CD14-positive monocyte (primary cell): ENCODE data around the gene MAD1L1. TPM values are rescaled to one million over a fixed set of nuclear protein-coding genes. Genes with fewer than 3 reads are reported as not detected.

ENCODE experiments used
- DNase-seq, 3 donors: peaks; one replicate each; pipeline ENCODE4 v3.0.0-alpha.2; 2011 to 2022
- H2AFZ ChIP-seq: 2 replicates; pipeline ENCODE4 v1.6.0; 2012; ENCODE audit warnings: mild to moderate bottlenecking, low read depth, low read length, inconsistent platforms; ENCODE audit not compliant: insufficient read depth, poor library complexity, severe bottlenecking
- H3K27ac ChIP-seq, 2 donors: 1 replicate in 1 of 2; 2 replicates in 1 of 2; pipeline ENCODE4 v1.5.1; 2012 to 2013; ENCODE audit warnings: low read length in 2 of 2, control low read depth in 1 of 2, inconsistent platforms in 1 of 2, low read depth in 1 of 2, mild to moderate bottlenecking in 1 of 2
- H3K27me3 ChIP-seq, 2 donors: one replicate each; pipeline versions ENCODE4 v1.6.0 to v1.6.1; 2011 to 2013; ENCODE audit warnings: low read length in 2 of 2; ENCODE audit not compliant: control insufficient read depth in 2 of 2, insufficient read depth in 2 of 2
- H3K36me3 ChIP-seq, 2 donors: replicated peaks in 1 of 2; 1 replicate in 1 of 2; 2 replicates in 1 of 2; pipeline versions ENCODE4 v1.5.1 to v1.6.1; 2012 to 2013; ENCODE audit warnings: low read length in 2 of 2, control low read depth in 1 of 2, inconsistent platforms in 1 of 2, mild to moderate bottlenecking in 1 of 2; ENCODE audit not compliant: insufficient read depth in 2 of 2, control insufficient read depth in 1 of 2
- H3K4me1 ChIP-seq, 2 donors: 1 replicate in 1 of 2; 2 replicates in 1 of 2; pipeline versions ENCODE4 v1.5.1 to v1.6.1; 2012 to 2013; ENCODE audit warnings: low read length in 2 of 2, control low read depth in 1 of 2, inconsistent platforms in 1 of 2, mild to moderate bottlenecking in 1 of 2, moderate library complexity in 1 of 2; ENCODE audit not compliant: insufficient read depth in 2 of 2, control insufficient read depth in 1 of 2
- H3K4me2 ChIP-seq: replicated peaks from 2 replicates; pipeline ENCODE3; 2012; ENCODE audit warnings: low read length, moderate library complexity, mild to moderate bottlenecking; ENCODE audit not compliant: poor library complexity, severe bottlenecking; ENCODE audit errors: extremely low read depth
- H3K4me3 ChIP-seq, 3 experiments: fragments of 200-600 bp in 1 of 3; sonication (generic) in 1 of 3; replicated peaks in 1 of 3; 1 replicate in 2 of 3; 2 replicates in 1 of 3; pipeline ENCODE4 v1.5.1; 2011 to 2013; ENCODE audit warnings: low read length in 3 of 3, mild to moderate bottlenecking in 3 of 3, control low read depth in 2 of 3, low read depth in 2 of 3, inconsistent platforms in 1 of 3, moderate library complexity in 1 of 3
- H3K79me2 ChIP-seq: 2 replicates; pipeline ENCODE4 v1.6.0; 2012; ENCODE audit warnings: mild to moderate bottlenecking, control low read depth, inconsistent platforms, low read length, moderate library complexity; ENCODE audit not compliant: insufficient read depth
- H3K9ac ChIP-seq: 2 replicates; pipeline ENCODE4 v1.6.0; 2017; ENCODE audit warnings: low read length, mild to moderate bottlenecking; ENCODE audit not compliant: insufficient read depth, poor library complexity, severe bottlenecking
- H3K9me3 ChIP-seq, 2 donors: replicated peaks in 1 of 2; 1 replicate in 1 of 2; 2 replicates in 1 of 2; pipeline versions ENCODE4 v1.5.1 to v1.6.1; 2012 to 2013; ENCODE audit warnings: low read length in 2 of 2, control low read depth in 1 of 2; ENCODE audit not compliant: control insufficient read depth in 1 of 2, insufficient read depth in 1 of 2
- H4K20me1 ChIP-seq: 2 replicates; pipeline ENCODE4 v1.6.0; 2012; ENCODE audit warnings: mild to moderate bottlenecking, low read length, control low read depth, moderate library complexity; ENCODE audit not compliant: insufficient read depth
- H3K27ac Mint-ChIP-seq, 7 donors: one replicate each; pipeline ENCODE4 v1.8.0; 2020; ENCODE audit warnings: mild to moderate bottlenecking in 7 of 7, mixed read lengths in 7 of 7, moderate library complexity in 6 of 7, inconsistent platforms in 2 of 7
- H3K27me3 Mint-ChIP-seq, 3 donors: one replicate each; pipeline ENCODE4 v1.8.0; 2021 to 2022; ENCODE audit warnings: low read depth in 3 of 3, mild to moderate bottlenecking in 3 of 3, mixed read lengths in 3 of 3, moderate library complexity in 3 of 3, inconsistent platforms in 1 of 3
- H3K36me3 Mint-ChIP-seq, 2 donors: one replicate each; pipeline ENCODE4 v1.8.0; 2020; ENCODE audit warnings: mixed read lengths in 2 of 2, inconsistent platforms in 1 of 2, mild to moderate bottlenecking in 1 of 2
- H3K4me1 Mint-ChIP-seq: one replicate; pipeline ENCODE4 v1.8.0; 2020; ENCODE audit warnings: mild to moderate bottlenecking, mixed read lengths
- H3K4me3 Mint-ChIP-seq, 2 donors: one replicate each; pipeline ENCODE4 v1.8.0; 2020; ENCODE audit warnings: mild to moderate bottlenecking in 2 of 2, mixed read lengths in 2 of 2, moderate library complexity in 1 of 2
- H3K9me3 Mint-ChIP-seq, 7 donors: one replicate each; pipeline ENCODE4 v1.8.0; 2020 to 2022; ENCODE audit warnings: mixed read lengths in 7 of 7, mild to moderate bottlenecking in 6 of 7, moderate library complexity in 6 of 7, inconsistent platforms in 2 of 7
- CTCF ChIP-seq: fragments of 200-600 bp; IDR thresholded peaks from one replicate; pipeline ENCODE4 v1.8.0; 2022; ENCODE audit warnings: antibody characterized with exemption, mild to moderate bottlenecking
- WGBS: methylation state at CpG from one replicate; pipeline ENCODE4 v1.1.5; 2013; ENCODE audit warnings: missing lambda C conversion rate; ENCODE audit not compliant: insufficient coverage; 5-methylcytosine and 5-hydroxymethylcytosine counted together
- intact Hi-C, 2 donors: fragments of 100-400 bp; cut with micrococcal nuclease; formaldehyde crosslinking; loops; one replicate each; pipeline versions ENCODE4 v1.15.0 to v1.15.1; 2023
- polyA plus RNA-seq, 3 donors: library from polyadenylated mRNA; depleted of rRNA in 1 of 3; unstranded in 2 of 3; stranded (reverse) in 1 of 3; fragments of 300-500 nt in 2 of 3; fragments of >200 nt in 1 of 3; fragmentation: Illumina TruSeq in 2 of 3; gene quantifications; 1 replicate in 2 of 3; 2 replicates in 1 of 3; pipeline ENCODE4 v1.2.3, GENCODE V29; 2012 to 2021

MAD1L1 gene
- polyA plus RNA-seq, 3 donors = 22.0 to 39.4 (median 33.2) TPM

GRCh38 chr7:2128601-2129322 lies 104.0 kb downstream of the MAD1L1 start:
- peaks cover 0 to 2% (median 0%) of the 10 kb centered on the region in 3 donors for H3K27me3 Mint-ChIP-seq
- H3K27ac Mint-ChIP-seq = peak overlapping the region in 1 of 7 donors; percentile 37
- Histone ChIP-seq H4K20me1 (no peaks in the 10 kb centered on the region), H3K4me2 (no peak overlapping the region), H3K4me1 (no peaks in the 10 kb centered on the region), H3K27ac (no peak overlapping the region), H3K36me3 (peaks cover under 1 to 35% of the 10 kb centered on the region in 2 donors), H3K27me3 (no peaks in the 10 kb centered on the region), H3K9ac (no peak overlapping the region), H3K9me3 (no peaks in the 10 kb centered on the region), H3K79me2 (no peaks in the 10 kb centered on the region), H3K4me3 (no peak overlapping the region), H2AFZ (no peak overlapping the region)
- no peaks in the 10 kb centered on the region for H3K4me1 Mint-ChIP-seq
- peaks cover 23 to 51% of the 10 kb centered on the region in 2 donors for H3K36me3 Mint-ChIP-seq
- no peak overlapping the region for H3K4me3 Mint-ChIP-seq
- WGBS = 96% methylated on average over 16 of the region's 20 CpGs
- no peak for TF ChIP-seq CTCF
- no peak for DNase-seq
- intact Hi-C loops = no loop called here
- H3K9me3 Mint-ChIP-seq = no peaks in the 10 kb centered on the region

- H3K9ac ChIP-seq = no peak overlapping the region
- DNase-seq = no peak
- H3K36me3 ChIP-seq = peaks cover 11 to 41% of the 10 kb centered on the region in 2 donors
- H3K4me2 ChIP-seq = no peak overlapping the region
- 93% methylated on average over 9 of the region's 9 CpGs for WGBS
- H3K4me3 ChIP-seq = no peak overlapping the region
- peaks cover 26 to 55% of the 10 kb centered on the region in 2 donors for H3K36me3 Mint-ChIP-seq
- no peaks in the 10 kb centered on the region for H3K9me3 ChIP-seq
- no peaks in the 10 kb centered on the region for H4K20me1 ChIP-seq
- no peak overlapping the region for H3K4me3 Mint-ChIP-seq
- H2AFZ ChIP-seq = no peak overlapping the region
- H3K27me3 Mint-ChIP-seq = no peaks in the 10 kb centered on the region
- H3K4me1 Mint-ChIP-seq = no peaks in the 10 kb centered on the region
- no peak overlapping the region for H3K27ac ChIP-seq
- no peaks in the 10 kb centered on the region for H3K4me1 ChIP-seq
- no peaks in the 10 kb centered on the region for H3K27me3 ChIP-seq
- H3K9me3 Mint-ChIP-seq = no peaks in the 10 kb centered on the region
- no peak for TF ChIP-seq CTCF
- intact Hi-C loops = no loop called here
- H3K27ac Mint-ChIP-seq = peak overlapping the region in 1 of 7 donors; percentile 60
- H3K79me2 ChIP-seq = no peaks in the 10 kb centered on the region
Observed at GRCh38 chr7:2126621-2127020, 106.1 kb downstream of the MAD1L1 start.
